Measurements from ENCODE around the gene TOR1A. TPM values are rescaled to one million over a fixed set of nuclear protein-coding genes. Genes with fewer than 3 reads are reported as not detected.

The TOR1A gene
- total and polyA plus RNA-seq, 12 donors, result 10.9 to 19.8 (median 13.3) TPM

- WGBS, 2 donors, result 60 to 63% methylated on average over 4 of the region's 4 CpGs
- no peak for TF ChIP-seq CTCF (IDR thresholded peaks at IDR 0.05)
Observed at GRCh38 chr9:129841071-129841470, 17.1 kb upstream of the TOR1A start.

GRCh38 chr9:129840034-129840433, 16.1 kb upstream of the TOR1A start:
- no peak overlapping the region for H3K4me3 ChIP-seq
- peaks cover 0 to 24% (median 12%) of the 10 kb centered on the region in 9 donors for H3K4me1 ChIP-seq
- H3K27me3 ChIP-seq, result no peaks in the 10 kb centered on the region
- DNase-seq (no peak), ATAC-seq (no peak)
- no peaks in the 10 kb centered on the region for H3K9me3 ChIP-seq
- TF ChIP-seq CTCF (IDR thresholded peaks at IDR 0.05), result no peak
- WGBS, 2 donors, result 87 to 88% methylated on average over 8 of the region's 8 CpGs
- intact Hi-C loops (cut with DNase I), result no loop called here
- no peak overlapping the region for H3K27ac ChIP-seq
- peaks cover 0 to 13% (median 0%) of the 10 kb centered on the region in 9 donors for H3K36me3 ChIP-seq

More at GRCh38 chr9:129841071-129841470, 17.1 kb upstream of the TOR1A start:
- Histone ChIP-seq H3K27me3 (no peaks in the 10 kb centered on the region), H3K27ac (no peak overlapping the region), H3K4me1 (peaks cover 0 to 29% (median 9%) of the 10 kb centered on the region in 9 donors), H3K9me3 (no peaks in the 10 kb centered on the region), H3K36me3 (peaks cover 0 to 13% (median 0%) of the 10 kb centered on the region in 9 donors), H3K4me3 (no peak overlapping the region)
- intact Hi-C loops (cut with DNase I), result no loop called here
- no peak for ATAC-seq
- no peak for DNase-seq

- H3K27me3 ChIP-seq, result no peaks in the 10 kb centered on the region
- no peak overlapping the region for H3K4me3 ChIP-seq
- no peaks in the 10 kb centered on the region for H3K9me3 ChIP-seq
- 76 to 79% methylated on average over 10 of the region's 10 CpGs for WGBS, 2 donors
- H3K27ac ChIP-seq, result no peak overlapping the region
- intact Hi-C loops (cut with DNase I), result no loop called here
- TF ChIP-seq CTCF (IDR thresholded peaks at IDR 0.05), result no peak
- H3K4me1 ChIP-seq, result peaks cover 0 to 26% (median 14%) of the 10 kb centered on the region in 9 donors
- DNase-seq, result no peak
- ATAC-seq, result no peak
- peaks cover 0 to 13% (median 0%) of the 10 kb centered on the region in 9 donors for H3K36me3 ChIP-seq
Observed at GRCh38 chr9:129839324-129840023, 15.5 kb upstream of the TOR1A start.

GRCh38 chr9:129838707-129839259, 14.8 kb upstream of the TOR1A start:
- peaks cover 0 to 13% (median 0%) of the 10 kb centered on the region in 9 donors for H3K36me3 ChIP-seq
- no peak overlapping the region for H3K27ac ChIP-seq
- intact Hi-C loops (cut with DNase I), result no loop called here
- no peak for ATAC-seq
- no peak for DNase-seq
- 86 to 91% methylated on average over 12 of the region's 12 CpGs for WGBS, 2 donors
- no peak for TF ChIP-seq CTCF (IDR thresholded peaks at IDR 0.05)
- no peaks in the 10 kb centered on the region for H3K27me3 ChIP-seq
- no peaks in the 10 kb centered on the region for H3K9me3 ChIP-seq
- H3K4me1 ChIP-seq, result peaks cover 0 to 33% (median 21%) of the 10 kb centered on the region in 9 donors
- H3K4me3 ChIP-seq, result no peak overlapping the region

Data from heart right ventricle (tissue), 16 donors.